Measurements from ENCODE around the gene ATG13. TPM values are rescaled to one million over a fixed set of nuclear protein-coding genes. Genes with fewer than 3 reads are reported as not detected.
"Not testable (repeated sequence)": the region's sequence is repeated elsewhere in the genome, so short reads cannot be mapped to it uniquely, and the experiment has no call there.

The ATG13 gene
- total and polyA plus RNA-seq, 9 donors: 37.2 to 119 (median 54.5) TPM

DNA sequence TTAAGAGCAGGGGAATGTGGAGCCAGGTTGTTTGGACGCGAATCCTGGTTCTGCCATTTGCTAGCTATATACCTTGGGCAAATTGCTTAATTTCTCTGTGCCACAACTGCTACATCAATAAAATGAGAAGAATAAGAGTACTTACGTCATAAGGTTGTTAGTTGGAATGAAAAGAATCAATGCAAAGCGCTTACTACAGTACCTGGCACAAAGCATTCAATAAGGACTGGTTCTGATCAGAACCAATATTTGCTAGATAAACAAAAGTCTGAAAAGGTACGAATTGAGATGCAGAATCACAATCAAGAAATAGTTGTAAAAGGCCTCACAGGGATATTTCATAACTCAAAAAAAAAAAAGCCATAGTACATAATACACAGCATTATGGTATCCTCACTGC, 34.8 kb upstream of the ATG13 start:
- DNase-seq: no peak
- Histone ChIP-seq H3K4me3 (no peak overlapping the region), H3K9me3 (no peaks in the 10 kb centered on the region), H3K27me3 (no peaks in the 10 kb centered on the region), H3K36me3 (no peaks in the 10 kb centered on the region), H3K27ac (no peak overlapping the region), H3K4me1 (ENCODE audit: insufficient read depth) (peaks cover 2% of the 10 kb centered on the region)
- intact Hi-C loops (cut with DNase I): no loop called here
- TF ChIP-seq, protein P1, sequence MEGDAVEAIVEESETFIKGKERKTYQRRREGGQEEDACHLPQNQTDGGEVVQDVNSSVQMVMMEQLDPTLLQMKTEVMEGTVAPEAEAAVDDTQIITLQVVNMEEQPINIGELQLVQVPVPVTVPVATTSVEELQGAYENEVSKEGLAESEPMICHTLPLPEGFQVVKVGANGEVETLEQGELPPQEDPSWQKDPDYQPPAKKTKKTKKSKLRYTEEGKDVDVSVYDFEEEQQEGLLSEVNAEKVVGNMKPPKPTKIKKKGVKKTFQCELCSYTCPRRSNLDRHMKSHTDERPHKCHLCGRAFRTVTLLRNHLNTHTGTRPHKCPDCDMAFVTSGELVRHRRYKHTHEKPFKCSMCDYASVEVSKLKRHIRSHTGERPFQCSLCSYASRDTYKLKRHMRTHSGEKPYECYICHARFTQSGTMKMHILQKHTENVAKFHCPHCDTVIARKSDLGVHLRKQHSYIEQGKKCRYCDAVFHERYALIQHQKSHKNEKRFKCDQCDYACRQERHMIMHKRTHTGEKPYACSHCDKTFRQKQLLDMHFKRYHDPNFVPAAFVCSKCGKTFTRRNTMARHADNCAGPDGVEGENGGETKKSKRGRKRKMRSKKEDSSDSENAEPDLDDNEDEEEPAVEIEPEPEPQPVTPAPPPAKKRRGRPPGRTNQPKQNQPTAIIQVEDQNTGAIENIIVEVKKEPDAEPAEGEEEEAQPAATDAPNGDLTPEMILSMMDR (IDR thresholded peaks at IDR 0.05): no peak
- no peak for TF ChIP-seq POLR2A (IDR thresholded peaks at IDR 0.05)
- no peak for TF ChIP-seq EP300 (IDR thresholded peaks at IDR 0.05)
- 93 to 95% (median 93%) methylated on average over 5 of the region's 5 CpGs for WGBS, 3 donors

DNA sequence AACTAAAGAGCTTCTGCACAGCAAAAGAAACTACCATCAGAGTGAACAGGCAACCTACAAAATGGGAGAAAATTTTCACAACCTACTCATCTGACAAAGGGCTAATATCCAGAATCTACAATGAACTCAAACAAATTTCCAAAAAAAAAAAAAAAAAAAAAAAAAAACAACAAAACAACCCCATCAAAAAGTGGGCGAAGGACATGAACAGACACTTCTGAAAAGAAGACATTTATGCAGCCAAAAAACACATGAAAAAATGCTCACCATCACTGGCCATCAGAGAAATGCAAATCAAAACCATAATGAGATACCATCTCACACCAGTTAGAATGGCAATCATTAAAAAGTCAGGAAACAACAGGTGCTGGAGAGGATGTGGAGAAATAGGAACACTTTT, 33.8 kb upstream of the ATG13 start:
- WGBS, 3 donors: 83 to 100% (median 100%) methylated on average over 1 of the region's 1 CpG
- DNase-seq; intact Hi-C loops (cut with DNase I): not testable (repeated sequence)

DNA sequence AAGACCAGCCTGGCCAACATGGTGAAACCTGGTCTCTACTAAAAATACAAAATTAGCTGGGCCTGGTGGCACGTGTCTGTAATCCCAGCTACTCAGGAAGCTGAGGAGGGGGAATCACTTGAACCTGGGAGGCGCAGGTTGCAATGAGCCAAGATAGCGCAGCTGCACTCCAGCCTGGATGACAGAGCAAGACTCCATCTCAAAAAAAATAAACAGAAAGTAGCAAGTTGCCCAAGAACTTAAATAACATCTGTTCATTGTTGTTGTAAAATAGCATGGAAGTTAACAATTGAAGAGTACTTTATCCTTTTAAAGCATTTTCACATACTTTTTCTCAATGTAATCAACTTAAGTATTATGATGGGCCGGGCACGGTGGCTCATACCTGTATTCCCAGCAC, 29.2 kb upstream of the ATG13 start:
- H3K27ac ChIP-seq: no peak overlapping the region
- intact Hi-C loops (cut with DNase I): no loop called here
- TF ChIP-seq, protein P1 (IDR thresholded peaks at IDR 0.05): no peak
- TF ChIP-seq EP300 (IDR thresholded peaks at IDR 0.05): no peak
- TF ChIP-seq POLR2A (IDR thresholded peaks at IDR 0.05): no peak
- no peaks in the 10 kb centered on the region for H3K36me3 ChIP-seq
- no peaks in the 10 kb centered on the region for H3K27me3 ChIP-seq
- H3K4me1 ChIP-seq (ENCODE audit: insufficient read depth): peaks cover 8% of the 10 kb centered on the region
- no peak overlapping the region for H3K4me3 ChIP-seq
- WGBS, 3 donors: 72 to 87% (median 75%) methylated on average over 5 of the region's 5 CpGs
- DNase-seq: no peak
- H3K9me3 ChIP-seq: no peaks in the 10 kb centered on the region

More for the DNA sequence above, 33.8 kb upstream of the ATG13 start:
- H3K36me3 ChIP-seq; H3K27ac ChIP-seq; H3K4me1 ChIP-seq (ENCODE audit: insufficient read depth); H3K4me3 ChIP-seq; H3K9me3 ChIP-seq; H3K27me3 ChIP-seq: not testable (repeated sequence)

DNA sequence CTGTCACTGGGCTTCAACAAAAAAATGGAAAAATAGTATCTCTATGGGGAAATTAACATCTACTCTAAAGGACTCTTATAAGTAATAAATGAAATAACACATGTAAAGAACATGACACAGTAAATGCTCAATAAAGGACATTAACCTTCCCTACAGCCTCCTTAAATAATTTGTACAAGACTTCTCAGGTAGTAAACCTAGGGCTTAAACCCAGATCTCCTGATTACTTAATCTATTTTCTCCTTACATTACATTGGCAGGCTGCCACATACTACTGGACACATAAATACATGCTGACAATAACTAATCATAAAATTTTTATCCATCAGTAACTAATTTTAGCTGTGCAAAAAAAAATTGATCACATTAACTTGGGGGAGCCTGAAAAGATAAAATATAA, 28.4 kb upstream of the ATG13 start:
- Histone ChIP-seq H3K27ac (no peak overlapping the region), H3K36me3 (no peaks in the 10 kb centered on the region), H3K9me3 (no peaks in the 10 kb centered on the region), H3K4me3 (no peak overlapping the region), H3K4me1 (ENCODE audit: insufficient read depth) (peaks cover 8% of the 10 kb centered on the region), H3K27me3 (no peaks in the 10 kb centered on the region)
- intact Hi-C loops (cut with DNase I): no loop called here
- no peak for DNase-seq
- TF ChIP-seq EP300 (IDR thresholded peaks at IDR 0.05) (no peak), POLR2A (IDR thresholded peaks at IDR 0.05) (no peak)
- TF ChIP-seq, protein P1 (IDR thresholded peaks at IDR 0.05): no peak

DNA sequence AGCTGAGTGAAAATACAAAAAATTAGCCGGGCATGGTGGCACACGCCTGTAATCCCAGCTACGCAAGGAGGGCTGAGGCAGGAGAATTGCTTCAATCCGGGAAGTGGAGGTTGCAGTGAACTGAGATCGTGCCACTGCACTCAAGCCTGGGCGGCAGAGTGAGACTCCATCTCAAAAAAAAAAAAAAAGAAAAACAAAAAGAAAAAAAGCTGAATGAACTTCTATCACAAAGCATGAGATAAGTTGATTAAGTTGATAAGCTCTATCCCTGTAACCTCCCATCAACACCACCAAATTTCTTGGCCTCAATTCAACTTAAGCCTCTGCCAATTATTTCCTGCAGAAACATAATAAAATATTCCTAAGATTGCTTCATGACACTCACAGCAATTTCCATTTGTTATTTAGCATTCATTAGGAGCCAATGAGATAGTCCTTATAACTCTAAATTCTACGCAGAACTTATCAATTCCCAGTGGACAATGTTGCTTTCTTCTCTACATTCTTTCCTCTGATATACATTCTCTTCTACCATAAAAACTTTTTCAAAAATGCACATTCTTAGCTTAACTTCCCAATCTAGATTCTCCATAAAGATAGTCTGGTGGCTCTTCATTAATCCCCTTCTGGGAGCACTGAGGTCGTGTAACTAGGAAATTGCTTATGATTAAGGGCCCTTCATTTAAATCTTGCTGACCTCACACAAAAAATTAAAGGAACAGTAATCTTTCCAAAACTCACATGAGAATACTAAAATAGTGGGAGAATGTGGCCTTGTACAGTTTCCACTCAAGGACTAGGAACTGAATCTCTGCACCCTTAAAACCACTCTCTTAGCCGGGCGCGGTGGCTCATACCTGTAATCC, 26.4 kb upstream of the ATG13 start:
- peaks cover 8% of the 10 kb centered on the region for H3K4me1 ChIP-seq (ENCODE audit: insufficient read depth)
- H3K9me3 ChIP-seq: no peaks in the 10 kb centered on the region
- H3K4me3 ChIP-seq: no peak overlapping the region

More for the DNA sequence above, 26.4 kb upstream of the ATG13 start:
- Histone ChIP-seq H3K27me3 (no peaks in the 10 kb centered on the region), H3K27ac (no peak overlapping the region), H3K36me3 (no peaks in the 10 kb centered on the region)
- intact Hi-C loops (cut with DNase I): no loop called here
- TF ChIP-seq, protein P1 (IDR thresholded peaks at IDR 0.05): no peak
- TF ChIP-seq EP300 (IDR thresholded peaks at IDR 0.05) (no peak), POLR2A (IDR thresholded peaks at IDR 0.05) (no peak)
- WGBS, 3 donors: 54 to 58% (median 55%) methylated on average over 11 of the region's 11 CpGs
- no peak for DNase-seq

Measured in ovary (tissue), 9 donors.